Measurements from ENCODE around the gene PCNX3. TPM values are rescaled to one million over a fixed set of nuclear protein-coding genes. Genes with fewer than 3 reads are reported as not detected.

Gene PCNX3
- total RNA-seq, 1 experiment from 2014 or later, result 50.4 TPM

DNA sequence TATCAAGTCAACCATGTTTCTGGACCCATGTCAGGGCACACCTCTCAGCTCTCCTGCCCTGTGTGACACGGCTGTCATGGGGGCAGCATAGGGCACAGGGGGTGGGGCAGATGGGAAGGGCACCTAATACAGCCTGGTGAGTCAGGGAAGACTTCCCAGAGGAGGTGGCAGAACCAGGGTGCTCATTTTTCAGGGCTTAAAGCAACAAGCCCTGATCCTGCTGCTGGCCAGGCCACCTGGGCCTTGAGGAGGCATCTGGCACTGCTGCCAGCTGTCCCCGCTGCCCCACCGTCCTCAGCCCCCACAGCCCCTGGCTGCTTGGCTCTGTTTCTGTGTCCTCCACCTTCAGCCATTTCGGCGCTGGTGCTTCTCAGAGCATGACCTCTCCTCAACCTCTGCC is 5.9 kb upstream of the PCNX3 start:
- ChIA-PET POLR2A (interaction anchor here (1.1 to 1.4 kb wide), 2 partner anchors 50 to 63 kb away, joined by 3 to 6 read pairs; no protein-coding TSS in a partner anchor), CTCF (no interaction called here), RAD21 (ENCODE audit: low non-redundant PET in 1 of 2, low total read pairs in 2 of 2, uncharacterized antibody in 2 of 2, unreplicated experiment in 2 of 2) (no interaction called here)
- no peak overlapping the region for H3K9ac ChIP-seq (ENCODE audit: low read length)
- H3K36me3 ChIP-seq (ENCODE audit: control insufficient read depth in 1 of 2, insufficient read depth in 2 of 2, low read length in 2 of 2), result peaks cover 11 to 22% of the 10 kb centered on the region in 2 experiments; a peak in 3 of 4 replicates
- no peak for TF ChIP-seq POLR2AphosphoS5 (IDR thresholded peaks at IDR 0.05; ENCODE audit: low read depth, low read length)
- no peak for TF ChIP-seq CBX3 (IDR thresholded peaks at IDR 0.05; ENCODE audit: low read depth)
- TF ChIP-seq, protein P1, sequence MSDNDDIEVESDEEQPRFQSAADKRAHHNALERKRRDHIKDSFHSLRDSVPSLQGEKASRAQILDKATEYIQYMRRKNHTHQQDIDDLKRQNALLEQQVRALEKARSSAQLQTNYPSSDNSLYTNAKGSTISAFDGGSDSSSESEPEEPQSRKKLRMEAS (IDR thresholded peaks at IDR 0.05), result no peak
- TF ChIP-seq, protein P2, sequence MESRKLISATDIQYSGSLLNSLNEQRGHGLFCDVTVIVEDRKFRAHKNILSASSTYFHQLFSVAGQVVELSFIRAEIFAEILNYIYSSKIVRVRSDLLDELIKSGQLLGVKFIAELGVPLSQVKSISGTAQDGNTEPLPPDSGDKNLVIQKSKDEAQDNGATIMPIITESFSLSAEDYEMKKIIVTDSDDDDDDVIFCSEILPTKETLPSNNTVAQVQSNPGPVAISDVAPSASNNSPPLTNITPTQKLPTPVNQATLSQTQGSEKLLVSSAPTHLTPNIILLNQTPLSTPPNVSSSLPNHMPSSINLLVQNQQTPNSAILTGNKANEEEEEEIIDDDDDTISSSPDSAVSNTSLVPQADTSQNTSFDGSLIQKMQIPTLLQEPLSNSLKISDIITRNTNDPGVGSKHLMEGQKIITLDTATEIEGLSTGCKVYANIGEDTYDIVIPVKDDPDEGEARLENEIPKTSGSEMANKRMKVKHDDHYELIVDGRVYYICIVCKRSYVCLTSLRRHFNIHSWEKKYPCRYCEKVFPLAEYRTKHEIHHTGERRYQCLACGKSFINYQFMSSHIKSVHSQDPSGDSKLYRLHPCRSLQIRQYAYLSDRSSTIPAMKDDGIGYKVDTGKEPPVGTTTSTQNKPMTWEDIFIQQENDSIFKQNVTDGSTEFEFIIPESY (IDR thresholded peaks at IDR 0.05; ENCODE audit: extremely low read depth, insufficient replicate concordance, low read length), result no peak
- TF ChIP-seq TCF7L2 (IDR thresholded peaks at IDR 0.05; ENCODE audit: borderline replicate concordance, extremely low read depth, insufficient read depth, insufficient read length), result no peak
- no peak for TF ChIP-seq CEBPB (IDR thresholded peaks at IDR 0.05; ENCODE audit: low read depth)
- TF ChIP-seq, protein P3, sequence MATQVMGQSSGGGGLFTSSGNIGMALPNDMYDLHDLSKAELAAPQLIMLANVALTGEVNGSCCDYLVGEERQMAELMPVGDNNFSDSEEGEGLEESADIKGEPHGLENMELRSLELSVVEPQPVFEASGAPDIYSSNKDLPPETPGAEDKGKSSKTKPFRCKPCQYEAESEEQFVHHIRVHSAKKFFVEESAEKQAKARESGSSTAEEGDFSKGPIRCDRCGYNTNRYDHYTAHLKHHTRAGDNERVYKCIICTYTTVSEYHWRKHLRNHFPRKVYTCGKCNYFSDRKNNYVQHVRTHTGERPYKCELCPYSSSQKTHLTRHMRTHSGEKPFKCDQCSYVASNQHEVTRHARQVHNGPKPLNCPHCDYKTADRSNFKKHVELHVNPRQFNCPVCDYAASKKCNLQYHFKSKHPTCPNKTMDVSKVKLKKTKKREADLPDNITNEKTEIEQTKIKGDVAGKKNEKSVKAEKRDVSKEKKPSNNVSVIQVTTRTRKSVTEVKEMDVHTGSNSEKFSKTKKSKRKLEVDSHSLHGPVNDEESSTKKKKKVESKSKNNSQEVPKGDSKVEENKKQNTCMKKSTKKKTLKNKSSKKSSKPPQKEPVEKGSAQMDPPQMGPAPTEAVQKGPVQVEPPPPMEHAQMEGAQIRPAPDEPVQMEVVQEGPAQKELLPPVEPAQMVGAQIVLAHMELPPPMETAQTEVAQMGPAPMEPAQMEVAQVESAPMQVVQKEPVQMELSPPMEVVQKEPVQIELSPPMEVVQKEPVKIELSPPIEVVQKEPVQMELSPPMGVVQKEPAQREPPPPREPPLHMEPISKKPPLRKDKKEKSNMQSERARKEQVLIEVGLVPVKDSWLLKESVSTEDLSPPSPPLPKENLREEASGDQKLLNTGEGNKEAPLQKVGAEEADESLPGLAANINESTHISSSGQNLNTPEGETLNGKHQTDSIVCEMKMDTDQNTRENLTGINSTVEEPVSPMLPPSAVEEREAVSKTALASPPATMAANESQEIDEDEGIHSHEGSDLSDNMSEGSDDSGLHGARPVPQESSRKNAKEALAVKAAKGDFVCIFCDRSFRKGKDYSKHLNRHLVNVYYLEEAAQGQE (IDR thresholded peaks at IDR 0.05; ENCODE audit: low read depth), result no peak
- DNase-seq (ENCODE audit: low read depth, low spot score), result no peak
- H3K27ac ChIP-seq (ENCODE audit: low read depth, low read length), result peak overlapping the region; percentile 11; the same call in 1 of the 2 replicates
- no TSS peak for BruUV-seq (replicated peaks)
- ATAC-seq, result no peak
- intact Hi-C loops (cut with micrococcal nuclease), result no loop called here
- no peak overlapping the region for H3K4me3 ChIP-seq (replicated peaks in 1 of 2; ENCODE audit: low read depth in 1 of 2, low read length in 2 of 2)
- H3K9me2 ChIP-seq (ENCODE audit: insufficient read depth), result no peaks in the 10 kb centered on the region
- H3K4me1 ChIP-seq (ENCODE audit: control insufficient read depth in 1 of 2, insufficient read depth in 2 of 2, low read length in 2 of 2), result peaks cover 13 to 61% of the 10 kb centered on the region in 2 experiments
- no peak overlapping the region for H2AFZ ChIP-seq (ENCODE audit: low read depth, low read length, poor library complexity, severe bottlenecking)
- H4K20me1 ChIP-seq (ENCODE audit: insufficient read depth), result no peaks in the 10 kb centered on the region
- H3K79me2 ChIP-seq (ENCODE audit: insufficient read depth, low read length), result peaks cover 48% of the 10 kb centered on the region
- no peaks in the 10 kb centered on the region for H3K9me3 ChIP-seq (ENCODE audit: control insufficient read depth in 1 of 2, insufficient read depth in 1 of 2, low read depth in 1 of 2, low read length in 2 of 2)
- no peak overlapping the region for H3K4me2 ChIP-seq (ENCODE audit: low read length)
- no peaks in the 10 kb centered on the region for H3K27me3 ChIP-seq (ENCODE audit: insufficient read depth, low read length)

All from HCT116 (cell line).